VCaP (cell line): Measurements from ENCODE around the gene AFAP1.

ENCODE experiments used
- H3K27ac ChIP-seq: fragments of 450-650 bp; 2 replicates; pipeline ENCODE4 v1.5.1; 2017
- CTCF ChIP-seq: fragments of 450-650 bp; conservative IDR thresholded peaks from 2 replicates; pipeline ENCODE4 v1.5.1; 2017; ENCODE audit warnings: mild to moderate bottlenecking, moderate library complexity

Gene AFAP1

GRCh38 chr4:7962609-7963508, 23.2 kb upstream of the AFAP1 start:
- H3K27ac ChIP-seq, result no peak overlapping the region
- no peak for TF ChIP-seq CTCF

- TF ChIP-seq CTCF, result no peak
- H3K27ac ChIP-seq, result no peak overlapping the region
Measured at GRCh38 chr4:7960790-7961655, 21.4 kb upstream of the AFAP1 start.

GRCh38 chr4:7960017-7960789, 20.5 kb upstream of the AFAP1 start:
- no peak for TF ChIP-seq CTCF

GRCh38 chr4:7959078-7959477, 19.4 kb upstream of the AFAP1 start:
- no peak for TF ChIP-seq CTCF
- no peak overlapping the region for H3K27ac ChIP-seq

More at GRCh38 chr4:7960017-7960789, 20.5 kb upstream of the AFAP1 start:
- H3K27ac ChIP-seq, result no peak overlapping the region

- no peak for TF ChIP-seq CTCF
- H3K27ac ChIP-seq, result no peak overlapping the region
Measured at GRCh38 chr4:7956934-7957656, 17.4 kb upstream of the AFAP1 start.

GRCh38 chr4:7956270-7956808, 16.7 kb upstream of the AFAP1 start:
- H3K27ac ChIP-seq, result no peak overlapping the region
- no peak for TF ChIP-seq CTCF
